Common myeloid progenitor, CD34-positive (primary cell): ENCODE measurements around the gene INTS6L.

Source experiments
- CTCF ChIA-PET: fragments of 350-600 bp; sonication (Branson Sonifier 250); formaldehyde crosslinking; loops from one replicate; lab custom pipeline; 2021; ENCODE audit warnings: antibody characterized with exemption; lab: Charles Lee
- POLR2A ChIA-PET: fragments of 350-600 bp; sonication (Branson Sonifier 250); formaldehyde crosslinking; loops from one replicate; lab custom pipeline; 2021; ENCODE audit warnings: antibody characterized with exemption; lab: Charles Lee
- DNase-seq, 3 donors: peaks; one replicate each; pipeline versions ENCODE4 v3.0.0 to v3.0.0-alpha.2; 2013
- H3K27ac ChIP-seq, 2 experiments: 1 replicate in 1 of 2; 2 replicates in 1 of 2; pipeline ENCODE4 v1.7.0; 2013; ENCODE audit warnings: inconsistent platforms in 2 of 2, low read length in 2 of 2, mild to moderate bottlenecking in 2 of 2, low read depth in 1 of 2, moderate library complexity in 1 of 2; ENCODE audit not compliant: severe bottlenecking in 2 of 2, insufficient read depth in 1 of 2, poor library complexity in 1 of 2
- H3K27me3 ChIP-seq, 5 experiments: replicated peaks in 2 of 5; 1 replicate in 3 of 5; 2 replicates in 2 of 5; pipeline versions ENCODE4 v1.6.1 to v1.7.0; 2013; ENCODE audit warnings: low read length in 4 of 5, mild to moderate bottlenecking in 2 of 5, moderate library complexity in 2 of 5, inconsistent platforms in 1 of 5; ENCODE audit not compliant: insufficient read depth in 5 of 5, control insufficient read depth in 4 of 5
- H3K36me3 ChIP-seq, 4 experiments: 1 replicate in 2 of 4; 2 replicates in 2 of 4; pipeline versions ENCODE4 v1.6.1 to v1.7.0; 2013; ENCODE audit warnings: low read length in 3 of 4, control low read depth in 1 of 4, mild to moderate bottlenecking in 1 of 4; ENCODE audit not compliant: control insufficient read depth in 4 of 4, insufficient read depth in 4 of 4
- H3K4me1 ChIP-seq, 4 experiments: 1 replicate in 3 of 4; 2 replicates in 1 of 4; pipeline versions ENCODE4 v1.6.1 to v1.7.1; 2013; ENCODE audit warnings: low read length in 3 of 4, mild to moderate bottlenecking in 3 of 4, control low read depth in 1 of 4, inconsistent platforms in 1 of 4, moderate library complexity in 1 of 4; ENCODE audit not compliant: control insufficient read depth in 4 of 4, insufficient read depth in 4 of 4; ENCODE audit errors: control extremely low read depth in 1 of 4
- H3K4me3 ChIP-seq, 7 experiments: 1 replicate in 4 of 7; 2 replicates in 3 of 7; pipeline versions ENCODE4 v1.5.1 to v1.7.0; 2013; ENCODE audit warnings: mild to moderate bottlenecking in 7 of 7, low read length in 6 of 7, moderate library complexity in 6 of 7, inconsistent platforms in 2 of 7, low read depth in 2 of 7, control low read depth in 1 of 7; ENCODE audit not compliant: insufficient read depth in 4 of 7, control insufficient read depth in 1 of 7; ENCODE audit errors: extremely low read depth in 1 of 7
- H3K9me3 ChIP-seq, 5 experiments: 1 replicate in 4 of 5; 2 replicates in 1 of 5; pipeline versions ENCODE4 v1.6.1 to v1.7.1; 2013; ENCODE audit warnings: low read length in 4 of 5, mild to moderate bottlenecking in 2 of 5, inconsistent platforms in 1 of 5, low read depth in 1 of 5, moderate library complexity in 1 of 5; ENCODE audit not compliant: control insufficient read depth in 4 of 5, insufficient read depth in 2 of 5; ENCODE audit errors: control extremely low read depth in 1 of 5
- WGBS: methylation state at CpG from one replicate; pipeline ENCODE4 v1.1.5; 2013; ENCODE audit not compliant: insufficient coverage; 5-methylcytosine and 5-hydroxymethylcytosine counted together

The INTS6L gene

GRCh38 chrX:135489542-135489941 is 30.9 kb upstream of the INTS6L start:
- POLR2A ChIA-PET = no interaction called here
- Histone ChIP-seq H3K27ac (no peak overlapping the region), H3K36me3 (no peaks in the 10 kb centered on the region), H3K4me3 (no peak overlapping the region), H3K9me3 (no peaks in the 10 kb centered on the region), H3K27me3 (no peaks in the 10 kb centered on the region), H3K4me1 (no peaks in the 10 kb centered on the region)
- 88% methylated on average over 1 of the region's 1 CpG for WGBS
- no peak for DNase-seq
- CTCF ChIA-PET = no interaction called here

GRCh38 chrX:135490979-135491514 is 29.4 kb upstream of the INTS6L start:
- POLR2A ChIA-PET = no interaction called here
- Histone ChIP-seq H3K4me1 (no peaks in the 10 kb centered on the region), H3K27ac (no peak overlapping the region), H3K4me3 (no peak overlapping the region), H3K27me3 (no peaks in the 10 kb centered on the region), H3K36me3 (no peaks in the 10 kb centered on the region), H3K9me3 (no peaks in the 10 kb centered on the region)
- CTCF ChIA-PET = no interaction called here
- WGBS = no CpG with 5 or more reads among the region's 4 CpGs
- no peak for DNase-seq

GRCh38 chrX:135494453-135494852 is 26.0 kb upstream of the INTS6L start:
- no peaks in the 10 kb centered on the region for H3K4me1 ChIP-seq
- no peak overlapping the region for H3K27ac ChIP-seq
- CTCF ChIA-PET = no interaction called here
- no peaks in the 10 kb centered on the region for H3K9me3 ChIP-seq
- no peak overlapping the region for H3K4me3 ChIP-seq
- H3K36me3 ChIP-seq = no peaks in the 10 kb centered on the region
- no peak for DNase-seq
- POLR2A ChIA-PET = no interaction called here
- 96% methylated on average over 4 of the region's 6 CpGs for WGBS
- no peaks in the 10 kb centered on the region for H3K27me3 ChIP-seq

- no peak for DNase-seq
- CTCF ChIA-PET = no interaction called here
- POLR2A ChIA-PET = no interaction called here
- no peak overlapping the region for H3K27ac ChIP-seq
- no peaks in the 10 kb centered on the region for H3K4me1 ChIP-seq
- no peak overlapping the region for H3K4me3 ChIP-seq
- no peaks in the 10 kb centered on the region for H3K9me3 ChIP-seq
- 83% methylated on average over 3 of the region's 5 CpGs for WGBS
- no peaks in the 10 kb centered on the region for H3K27me3 ChIP-seq
- no peaks in the 10 kb centered on the region for H3K36me3 ChIP-seq
Observed at GRCh38 chrX:135497736-135498135, 22.7 kb upstream of the INTS6L start.

- H3K9me3 ChIP-seq = no peaks in the 10 kb centered on the region
- no peaks in the 10 kb centered on the region for H3K27me3 ChIP-seq
- H3K27ac ChIP-seq = no peak overlapping the region
- WGBS = 80% methylated on average over 1 of the region's 2 CpGs
- ChIA-PET CTCF (no interaction called here), POLR2A (no interaction called here)
- DNase-seq = no peak
- no peaks in the 10 kb centered on the region for H3K36me3 ChIP-seq
- H3K4me1 ChIP-seq = no peaks in the 10 kb centered on the region
- H3K4me3 ChIP-seq = no peak overlapping the region
Observed at GRCh38 chrX:135498236-135498635, 22.2 kb upstream of the INTS6L start.

- H3K9me3 ChIP-seq = no peaks in the 10 kb centered on the region
- no peaks in the 10 kb centered on the region for H3K27me3 ChIP-seq
- ChIA-PET CTCF (interaction anchor here (0.9 kb wide), 1 partner anchor 22 kb away, joined by 3 read pairs; no protein-coding TSS in a partner anchor), POLR2A (no interaction called here)
- no peak for DNase-seq
- H3K4me1 ChIP-seq = no peaks in the 10 kb centered on the region
- no peak overlapping the region for H3K4me3 ChIP-seq
- H3K27ac ChIP-seq = no peak overlapping the region
- no peaks in the 10 kb centered on the region for H3K36me3 ChIP-seq
Observed at GRCh38 chrX:135505351-135505750, 15.1 kb upstream of the INTS6L start.

- ChIA-PET POLR2A (no interaction called here), CTCF (interaction anchor here (0.9 kb wide), 1 partner anchor 25 kb away, joined by 3 read pairs; no protein-coding TSS in a partner anchor)
- Histone ChIP-seq H3K9me3 (no peaks in the 10 kb centered on the region), H3K4me1 (peaks cover 0 to 10% (median 0%) of the 10 kb centered on the region in 4 experiments), H3K27me3 (no peaks in the 10 kb centered on the region), H3K4me3 (no peak overlapping the region), H3K27ac (no peak overlapping the region), H3K36me3 (no peaks in the 10 kb centered on the region)
- DNase-seq = no peak
- WGBS = 71% methylated on average over 1 of the region's 2 CpGs
Observed at GRCh38 chrX:135509885-135510284, 10.6 kb upstream of the INTS6L start.
